Breast epithelium (tissue), 3 donors: ENCODE data around the gene GNB4.

Source experiments
- CTCF ChIP-seq, 3 donors: fragments of 450-650 bp; IDR thresholded peaks; one replicate each; pipeline ENCODE4 v1.5.1; 2016 to 2017; ENCODE audit warnings: antibody characterized with exemption in 3 of 3, mild to moderate bottlenecking in 3 of 3, moderate library complexity in 3 of 3
- POLR2A ChIP-seq: fragments of 450-650 bp; IDR thresholded peaks from one replicate; pipeline ENCODE4 v1.6.1; 2016; ENCODE audit warnings: antibody characterized with exemption, mild to moderate bottlenecking, moderate library complexity
- POLR2AphosphoS5 ChIP-seq, 3 donors: sonication (generic); formaldehyde crosslinking; IDR thresholded peaks; one replicate each; pipeline ENCODE4 v1.6.1; 2017; ENCODE audit warnings: antibody characterized with exemption in 3 of 3

GRCh38 chr3:179482857-179483256 lies 31.6 kb upstream of the GNB4 start:
- TF ChIP-seq CTCF (IDR thresholded peaks at IDR 0.05) (no peak), POLR2A (no peak), POLR2AphosphoS5 (IDR thresholded peaks at IDR 0.05) (no peak)
